Mucosa of stomach (tissue), 1 donor: ENCODE measurements around the gene COL3A1.

Source experiments
- H3K27me3 ChIP-seq: one replicate; pipeline ENCODE4 v1.7.0; 2013; ENCODE audit warnings: mild to moderate bottlenecking, low read length; ENCODE audit not compliant: control insufficient read depth, insufficient read depth
- H3K36me3 ChIP-seq: one replicate; pipeline ENCODE4 v1.7.0; 2013; ENCODE audit warnings: low read length; ENCODE audit not compliant: control insufficient read depth, insufficient read depth
- H3K4me1 ChIP-seq: one replicate; pipeline ENCODE4 v1.7.0; 2013; ENCODE audit warnings: mild to moderate bottlenecking, low read length; ENCODE audit not compliant: control insufficient read depth, insufficient read depth
- H3K4me3 ChIP-seq: one replicate; pipeline ENCODE4 v1.7.0; 2013; ENCODE audit warnings: low read length
- H3K9ac ChIP-seq: one replicate; pipeline ENCODE4 v1.7.0; 2013; ENCODE audit warnings: mild to moderate bottlenecking, low read length, moderate library complexity
- H3K9me3 ChIP-seq: one replicate; pipeline ENCODE4 v1.7.0; 2013; ENCODE audit warnings: mild to moderate bottlenecking, low read length, moderate library complexity; ENCODE audit not compliant: control insufficient read depth
- donor health status: Pancreatic carcinoma.

COL3A1 gene

GRCh38 chr2:189010536-189010935, 36.4 kb downstream of the COL3A1 start:
- Histone ChIP-seq H3K4me1 (no peaks in the 10 kb centered on the region), H3K9me3 (no peaks in the 10 kb centered on the region), H3K27me3 (no peaks in the 10 kb centered on the region), H3K4me3 (no peak overlapping the region), H3K36me3 (no peaks in the 10 kb centered on the region), H3K9ac (no peak overlapping the region)

DNA sequence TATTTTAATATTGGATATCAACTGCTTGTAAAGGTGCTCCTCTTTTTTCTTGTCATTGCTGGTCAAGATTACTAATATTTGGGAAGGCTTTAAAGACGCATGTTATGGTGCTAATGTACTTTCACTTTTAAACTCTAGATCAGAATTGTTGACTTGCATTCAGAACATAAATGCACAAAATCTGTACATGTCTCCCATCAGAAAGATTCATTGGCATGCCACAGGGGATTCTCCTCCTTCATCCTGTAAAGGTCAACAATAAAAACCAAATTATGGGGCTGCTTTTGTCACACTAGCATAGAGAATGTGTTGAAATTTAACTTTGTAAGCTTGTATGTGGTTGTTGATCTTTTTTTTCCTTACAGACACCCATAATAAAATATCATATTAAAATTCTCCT, 38.2 kb downstream of the COL3A1 start:
- no peak overlapping the region for H3K4me3 ChIP-seq
- H3K9me3 ChIP-seq: no peaks in the 10 kb centered on the region
- no peaks in the 10 kb centered on the region for H3K27me3 ChIP-seq
- no peak overlapping the region for H3K9ac ChIP-seq
- no peaks in the 10 kb centered on the region for H3K4me1 ChIP-seq
- no peaks in the 10 kb centered on the region for H3K36me3 ChIP-seq

DNA sequence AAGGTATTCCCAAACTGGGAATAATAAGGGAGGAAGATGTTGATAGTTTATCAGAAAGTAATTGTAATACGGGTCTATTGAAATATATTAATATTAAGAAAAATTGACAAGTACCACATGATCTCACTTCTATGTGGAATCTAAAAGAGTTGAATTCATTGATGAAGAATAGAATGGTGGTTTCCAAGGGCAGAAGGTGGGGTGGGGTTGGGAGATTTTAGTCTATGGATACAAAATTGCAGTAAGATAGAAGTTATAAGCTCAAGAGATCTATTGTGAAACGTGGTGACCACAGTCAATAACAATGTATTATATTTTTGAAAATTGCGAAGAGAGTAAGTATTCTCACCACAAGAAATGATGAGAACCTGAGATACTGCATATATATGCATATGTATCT, 38.9 kb downstream of the COL3A1 start:
- no peaks in the 10 kb centered on the region for H3K9me3 ChIP-seq
- no peak overlapping the region for H3K4me3 ChIP-seq
- H3K4me1 ChIP-seq: no peaks in the 10 kb centered on the region
- no peaks in the 10 kb centered on the region for H3K36me3 ChIP-seq
- H3K9ac ChIP-seq: no peak overlapping the region
- no peaks in the 10 kb centered on the region for H3K27me3 ChIP-seq

DNA sequence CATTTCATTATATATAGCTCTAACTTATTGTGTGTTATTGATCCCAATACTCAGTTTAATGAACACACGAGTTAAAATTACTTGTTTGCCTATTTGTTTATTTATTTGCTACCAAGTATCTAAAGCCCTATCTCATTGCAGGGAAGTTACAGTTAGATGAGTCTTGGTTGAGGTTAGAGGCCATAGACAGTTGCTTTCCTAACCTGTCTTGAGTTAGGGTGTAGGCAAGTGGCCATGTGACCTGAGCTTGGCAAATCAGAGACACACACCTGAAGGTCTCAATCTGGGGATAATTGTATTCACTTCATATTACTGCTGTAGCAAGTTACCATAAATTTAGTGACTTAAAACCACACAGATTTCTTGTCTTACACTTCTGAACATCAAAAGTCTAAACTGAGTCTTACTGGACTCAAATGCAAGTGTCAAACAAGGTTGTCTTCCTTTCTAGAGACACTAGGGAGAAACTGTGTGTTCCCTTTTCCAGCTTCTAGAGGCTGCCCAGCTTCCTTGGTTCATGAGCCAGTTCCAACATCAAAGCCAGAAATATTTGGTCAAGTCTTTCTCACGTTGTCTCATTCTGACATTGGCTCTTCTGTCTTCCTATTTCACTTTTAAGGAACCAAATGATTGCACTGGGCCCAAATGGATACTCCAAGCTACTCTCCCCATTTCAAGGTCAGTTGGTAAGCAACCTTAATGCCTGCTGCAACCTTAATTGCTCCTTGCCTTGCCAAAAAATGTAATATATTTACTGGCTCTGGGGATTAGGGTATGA, 39.7 kb downstream of the COL3A1 start:
- Histone ChIP-seq H3K9ac (no peak overlapping the region), H3K27me3 (no peaks in the 10 kb centered on the region), H3K9me3 (no peaks in the 10 kb centered on the region), H3K4me3 (no peak overlapping the region), H3K36me3 (no peaks in the 10 kb centered on the region), H3K4me1 (no peaks in the 10 kb centered on the region)

DNA sequence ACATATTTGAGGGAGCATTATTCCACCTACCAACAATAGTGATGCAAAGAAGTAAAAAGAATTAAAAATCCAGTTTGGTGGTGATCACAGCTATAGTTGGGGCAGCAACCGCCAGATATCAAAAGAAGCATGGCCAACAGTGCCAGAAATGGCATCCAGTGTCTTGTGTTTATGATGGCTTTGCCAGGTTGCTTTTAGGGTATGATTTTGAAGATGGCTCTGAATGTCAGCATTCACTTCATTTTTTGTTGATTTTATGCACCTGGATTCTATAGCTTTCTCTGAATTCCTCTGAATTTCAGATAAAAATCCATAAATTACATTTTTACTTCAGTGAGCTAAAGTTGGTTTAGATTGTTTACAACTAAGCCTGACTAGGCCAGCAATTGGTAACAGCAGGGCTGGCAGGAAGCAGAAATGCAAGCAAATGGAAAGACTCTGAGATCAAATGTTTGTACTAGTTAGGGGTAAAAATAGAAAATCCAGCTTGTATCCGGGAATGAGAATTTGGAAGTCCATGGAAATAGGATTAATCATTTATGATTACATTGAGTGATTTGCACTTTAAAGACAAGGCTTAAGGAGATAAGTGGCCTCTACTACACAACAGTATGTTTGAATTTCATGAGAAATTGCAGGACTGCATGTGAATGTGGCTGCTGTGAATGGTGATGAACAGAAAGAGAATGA, 40.4 kb downstream of the COL3A1 start:
- Histone ChIP-seq H3K9me3 (no peaks in the 10 kb centered on the region), H3K9ac (no peak overlapping the region), H3K27me3 (no peaks in the 10 kb centered on the region), H3K36me3 (no peaks in the 10 kb centered on the region), H3K4me3 (no peak overlapping the region), H3K4me1 (no peaks in the 10 kb centered on the region)

DNA sequence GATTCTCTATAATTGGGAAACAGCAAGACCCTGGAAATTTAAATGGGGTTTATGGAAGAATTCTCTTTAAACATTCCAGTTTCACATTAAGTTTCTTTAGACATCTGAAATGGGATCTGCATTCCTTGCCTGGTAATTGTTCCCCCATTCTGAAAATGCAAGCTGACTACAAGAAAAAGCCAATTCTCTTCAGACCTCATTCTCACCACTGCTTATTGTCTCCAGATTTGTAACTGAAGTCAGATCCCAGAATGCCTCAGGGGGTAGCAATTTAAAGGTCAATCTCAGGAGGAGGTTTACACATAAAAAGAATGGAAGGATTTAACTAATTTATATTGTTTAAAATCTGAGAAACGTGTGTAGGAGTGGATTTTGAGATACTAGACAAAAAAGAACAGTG, 41.2 kb downstream of the COL3A1 start:
- H3K4me3 ChIP-seq: no peak overlapping the region
- H3K36me3 ChIP-seq: no peaks in the 10 kb centered on the region
- H3K27me3 ChIP-seq: no peaks in the 10 kb centered on the region
- no peaks in the 10 kb centered on the region for H3K9me3 ChIP-seq
- no peak overlapping the region for H3K9ac ChIP-seq
- no peaks in the 10 kb centered on the region for H3K4me1 ChIP-seq

DNA sequence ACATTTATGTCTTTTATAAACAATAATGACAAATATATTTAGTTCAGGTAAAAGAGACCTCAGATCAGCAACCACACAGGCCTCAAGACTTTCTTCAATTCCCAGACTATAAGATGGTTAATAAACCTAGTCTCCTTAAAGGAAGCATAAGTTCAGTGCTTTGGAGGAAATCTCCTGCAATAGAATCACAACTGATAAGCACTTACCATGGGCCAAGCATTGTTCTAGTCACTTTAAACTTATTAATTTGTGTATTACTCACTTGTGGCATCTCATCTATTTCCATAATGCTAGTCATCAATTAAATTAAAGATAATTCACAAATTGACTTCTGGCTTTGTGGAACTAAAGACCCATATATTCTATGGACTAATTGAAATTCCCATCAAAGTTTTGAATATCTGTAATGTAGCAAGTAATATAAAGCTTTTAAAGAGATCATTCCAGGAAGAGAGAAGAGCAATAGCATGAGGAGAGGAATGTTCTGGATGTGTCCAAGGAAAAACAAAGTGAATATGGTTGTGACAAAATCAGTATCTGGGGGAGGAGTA, 42.2 kb downstream of the COL3A1 start:
- H3K9ac ChIP-seq: no peak overlapping the region
- no peaks in the 10 kb centered on the region for H3K9me3 ChIP-seq
- H3K4me1 ChIP-seq: no peaks in the 10 kb centered on the region
- H3K36me3 ChIP-seq: no peaks in the 10 kb centered on the region
- no peaks in the 10 kb centered on the region for H3K27me3 ChIP-seq
- no peak overlapping the region for H3K4me3 ChIP-seq

DNA sequence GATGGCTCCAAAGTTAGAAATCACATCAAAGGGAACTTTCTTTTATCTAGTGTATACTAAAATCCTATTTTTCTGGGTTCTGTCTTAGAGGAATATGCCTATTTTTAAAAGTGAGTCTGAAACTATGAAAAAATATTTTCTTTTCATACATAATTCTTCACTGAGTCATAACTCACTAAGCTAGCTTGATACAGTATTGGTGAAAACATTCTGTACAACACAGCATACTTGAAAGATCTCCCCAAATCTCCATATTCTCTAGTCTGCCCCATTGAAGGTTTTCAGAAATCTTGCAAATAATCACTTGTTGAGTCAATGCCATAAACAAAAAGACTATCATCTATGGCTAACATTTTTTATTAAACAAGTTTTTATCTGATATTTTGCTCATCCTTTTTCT, 44.5 kb downstream of the COL3A1 start:
- Histone ChIP-seq H3K36me3 (no peaks in the 10 kb centered on the region), H3K4me3 (no peak overlapping the region), H3K9ac (no peak overlapping the region), H3K27me3 (no peaks in the 10 kb centered on the region), H3K4me1 (no peaks in the 10 kb centered on the region), H3K9me3 (no peaks in the 10 kb centered on the region)

DNA sequence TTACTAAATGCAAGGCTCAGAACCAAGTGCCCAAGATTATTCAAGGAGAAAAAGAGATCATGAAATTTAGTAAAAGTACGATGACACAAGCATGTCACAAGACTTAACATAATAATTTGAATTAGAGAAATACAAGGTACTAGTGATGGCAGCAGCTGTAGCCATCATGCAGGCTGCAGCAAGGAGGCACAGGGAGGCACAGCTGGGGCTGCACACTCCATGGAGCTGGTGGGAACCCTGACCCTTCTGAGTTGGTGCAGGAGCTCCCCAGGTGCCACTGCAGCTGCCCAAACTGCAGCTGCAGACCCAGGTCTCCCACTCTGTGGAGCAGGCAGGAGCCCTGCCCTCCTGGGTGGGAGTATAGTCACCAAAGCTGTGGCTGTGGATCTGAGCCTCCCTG, 46.0 kb downstream of the COL3A1 start:
- H3K9ac ChIP-seq: no peak overlapping the region
- H3K36me3 ChIP-seq: no peaks in the 10 kb centered on the region
- H3K9me3 ChIP-seq: no peaks in the 10 kb centered on the region
- H3K27me3 ChIP-seq: no peaks in the 10 kb centered on the region
- H3K4me3 ChIP-seq: no peak overlapping the region
- H3K4me1 ChIP-seq: no peaks in the 10 kb centered on the region

GRCh38 chr2:189022053-189022481, 47.9 kb downstream of the COL3A1 start:
- H3K4me1 ChIP-seq: no peaks in the 10 kb centered on the region
- H3K36me3 ChIP-seq: no peaks in the 10 kb centered on the region
- no peak overlapping the region for H3K9ac ChIP-seq
- no peaks in the 10 kb centered on the region for H3K9me3 ChIP-seq
- no peak overlapping the region for H3K4me3 ChIP-seq
- no peaks in the 10 kb centered on the region for H3K27me3 ChIP-seq

GRCh38 chr2:189022492-189022891, 48.3 kb downstream of the COL3A1 start:
- Histone ChIP-seq H3K27me3 (no peaks in the 10 kb centered on the region), H3K4me1 (no peaks in the 10 kb centered on the region), H3K4me3 (no peak overlapping the region), H3K9me3 (no peaks in the 10 kb centered on the region), H3K36me3 (no peaks in the 10 kb centered on the region), H3K9ac (no peak overlapping the region)

DNA sequence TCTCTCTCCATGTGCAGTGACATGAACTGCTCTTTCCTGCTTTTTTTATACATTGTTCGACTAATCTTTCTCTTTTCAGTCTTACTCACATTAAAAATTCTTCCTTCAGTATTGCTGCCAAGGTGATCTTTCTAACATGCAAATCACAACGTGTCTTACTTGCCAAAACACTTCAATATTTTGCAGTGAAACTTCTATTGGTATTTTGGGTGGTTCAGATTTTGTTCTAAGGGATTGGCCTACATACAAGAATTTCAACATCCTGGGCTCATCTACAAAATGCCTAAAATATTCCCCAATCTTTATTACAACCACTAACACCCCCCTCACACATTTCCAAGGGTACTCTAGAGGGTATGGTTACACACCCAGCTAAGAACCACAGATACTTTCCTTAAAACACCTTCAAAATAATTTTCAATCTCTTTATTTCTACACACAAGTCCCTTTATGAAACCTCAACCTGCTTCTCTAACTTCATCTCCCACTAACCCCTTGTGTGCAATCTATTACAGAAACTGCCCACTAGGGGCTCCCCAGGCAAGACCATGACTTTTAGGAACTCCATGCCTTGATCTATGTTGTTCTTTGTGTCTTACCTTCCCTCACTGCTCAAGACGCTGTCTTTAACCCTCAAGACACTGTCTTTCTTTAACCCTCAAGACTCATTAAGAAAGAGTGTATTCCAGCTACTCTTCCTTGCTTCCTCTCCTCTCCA, 50.9 kb downstream of the COL3A1 start:
- no peaks in the 10 kb centered on the region for H3K9me3 ChIP-seq
- no peaks in the 10 kb centered on the region for H3K4me1 ChIP-seq
- H3K4me3 ChIP-seq: no peak overlapping the region
- no peaks in the 10 kb centered on the region for H3K27me3 ChIP-seq
- H3K36me3 ChIP-seq: no peaks in the 10 kb centered on the region
- H3K9ac ChIP-seq: no peak overlapping the region
